Activated T-cell treated with anti-CD3 and anti-CD28 coated beads, Interleukin-2, amount 50 U/mL, for 72 hours (primary cell): ENCODE data around the gene FZD7. TPM values are rescaled to one million over a fixed set of nuclear protein-coding genes. Genes with fewer than 3 reads are reported as not detected.
A peak's percentile ranks its signal among the peaks of the same experiment; 100 is the strongest.

Source experiments
- ATAC-seq, 2 donors: fragments of 150-1000 bp; cut with Tn5 transposase; replicated peaks in 1 of 2; 2 replicates each; pipeline ENCODE4 v1.10.0; 2021; ENCODE audit warnings: moderate library complexity in 2 of 2, mild to moderate bottlenecking in 1 of 2
- DNase-seq, 2 donors: peaks; one replicate each; pipeline ENCODE4 v3.0.0; 2021 to 2022; ENCODE audit warnings: mixed read lengths in 1 of 2
- H3K27ac Mint-ChIP-seq: one replicate; pipeline ENCODE4 v1.8.0; 2022; ENCODE audit warnings: mild to moderate bottlenecking, moderate library complexity, mixed read lengths
- H3K27me3 Mint-ChIP-seq: one replicate; pipeline ENCODE4 v1.8.0; 2022; ENCODE audit warnings: low read depth, mixed read lengths
- H3K36me3 Mint-ChIP-seq, 2 donors: one replicate each; pipeline ENCODE4 v1.8.0; 2022; ENCODE audit warnings: mixed read lengths in 2 of 2, mild to moderate bottlenecking in 1 of 2; ENCODE audit not compliant: insufficient read depth in 2 of 2
- H3K4me1 Mint-ChIP-seq: one replicate; pipeline ENCODE4 v1.8.0; 2022; ENCODE audit warnings: low read depth, mixed read lengths
- H3K4me3 Mint-ChIP-seq, 2 donors: one replicate each; pipeline ENCODE4 v1.8.0; 2022; ENCODE audit warnings: mild to moderate bottlenecking in 2 of 2, mixed read lengths in 2 of 2, moderate library complexity in 2 of 2
- H3K9me3 Mint-ChIP-seq, 2 donors: one replicate each; pipeline ENCODE4 v1.8.0; 2022; ENCODE audit warnings: mixed read lengths in 2 of 2
- total RNA-seq, 2 donors: library from RNA; stranded (reverse); gene quantifications; one replicate each; pipeline ENCODE4 v1.2.3, GENCODE V29; 2022

FZD7 gene
- total RNA-seq, 2 donors from 2014 or later: 1.1 to 1.4 TPM

DNA sequence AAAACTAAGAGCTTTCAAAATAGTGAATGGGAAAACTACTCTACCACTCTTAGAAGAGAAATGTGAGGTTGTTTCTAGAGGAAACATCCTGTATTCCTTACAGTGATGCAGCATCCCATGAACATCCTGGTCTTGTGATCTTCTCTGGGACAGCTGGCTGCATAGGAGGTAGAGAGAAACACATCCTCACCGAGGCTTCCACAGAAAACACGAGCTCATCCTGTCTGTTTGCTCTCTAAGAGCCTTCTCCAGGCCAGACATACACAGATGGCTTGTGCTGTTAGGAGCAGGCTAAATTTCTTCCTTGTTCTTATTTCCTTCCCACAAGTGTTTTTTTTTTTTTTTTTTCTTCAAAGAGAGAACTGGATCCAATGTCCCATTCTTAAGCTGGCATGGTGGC, 14.7 kb upstream of the FZD7 start:
- no peak overlapping the region for H3K4me3 Mint-ChIP-seq
- DNase-seq: no peak
- H3K27me3 Mint-ChIP-seq: no peaks in the 10 kb centered on the region
- no peaks in the 10 kb centered on the region for H3K4me1 Mint-ChIP-seq
- H3K9me3 Mint-ChIP-seq: no peaks in the 10 kb centered on the region
- ATAC-seq: no peak
- H3K36me3 Mint-ChIP-seq: no peaks in the 10 kb centered on the region
- H3K27ac Mint-ChIP-seq: no peak overlapping the region

DNA sequence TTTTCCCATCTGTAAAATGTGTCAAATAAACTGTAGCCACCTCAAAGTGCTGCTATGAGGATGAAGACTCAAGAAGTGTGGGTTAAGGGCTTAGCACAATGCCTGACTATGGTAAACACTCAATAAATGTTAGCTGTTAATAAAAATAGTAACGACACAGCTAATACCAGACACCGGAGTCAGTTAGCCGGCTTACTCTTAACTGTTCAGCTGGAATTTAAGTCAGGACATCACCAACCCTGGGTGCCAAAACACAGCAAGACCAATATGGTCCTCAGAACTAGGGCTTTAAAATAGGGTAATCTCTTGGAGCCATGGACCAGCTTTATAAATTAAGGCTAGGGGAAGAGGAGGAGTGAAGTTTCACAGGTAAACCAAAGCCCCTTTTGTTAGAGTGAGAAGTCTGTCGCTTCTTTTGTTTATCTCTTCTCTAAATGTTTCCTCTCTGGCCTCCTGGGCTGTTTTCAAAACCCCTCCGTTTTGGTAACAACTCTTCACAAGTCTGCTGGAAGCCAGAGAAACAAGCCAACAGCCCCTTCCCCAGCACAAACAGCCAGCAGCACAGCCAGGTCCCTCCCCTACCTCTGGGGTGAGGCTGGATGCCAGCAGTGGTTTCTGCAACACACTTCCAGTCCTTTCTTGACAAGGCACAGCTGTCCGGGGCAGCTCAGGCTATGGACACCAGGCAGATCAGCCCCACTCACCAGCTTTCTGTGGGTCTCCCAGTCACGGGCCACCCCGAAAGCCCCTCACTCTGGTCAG, 13.8 kb upstream of the FZD7 start:
- no peaks in the 10 kb centered on the region for H3K4me1 Mint-ChIP-seq
- H3K27ac Mint-ChIP-seq: no peak overlapping the region
- DNase-seq (no peak), ATAC-seq (no peak)
- H3K4me3 Mint-ChIP-seq: no peak overlapping the region
- no peaks in the 10 kb centered on the region for H3K27me3 Mint-ChIP-seq
- H3K9me3 Mint-ChIP-seq: no peaks in the 10 kb centered on the region
- H3K36me3 Mint-ChIP-seq: no peaks in the 10 kb centered on the region

DNA sequence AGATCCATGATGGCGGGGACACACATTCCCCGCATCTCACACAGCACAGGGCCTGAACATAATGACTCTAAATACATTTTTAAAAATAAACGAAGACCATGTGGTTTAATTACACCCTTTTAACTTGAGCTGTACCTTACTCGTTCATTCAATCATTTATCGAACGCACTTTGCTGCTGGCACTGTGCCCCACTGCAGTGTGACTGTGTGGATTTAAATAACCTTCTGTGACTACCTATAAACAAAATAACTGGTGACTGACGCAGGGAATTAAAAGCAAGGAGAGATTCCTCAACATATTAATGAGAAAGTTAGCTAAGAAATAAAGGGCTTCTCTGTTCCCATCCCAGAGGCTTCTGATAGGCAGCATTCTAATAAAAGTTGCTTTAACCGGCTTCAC, 10.9 kb upstream of the FZD7 start:
- ATAC-seq (no peak), DNase-seq (no peak)
- H3K27me3 Mint-ChIP-seq: peaks cover 16% of the 10 kb centered on the region
- no peaks in the 10 kb centered on the region for H3K4me1 Mint-ChIP-seq
- H3K9me3 Mint-ChIP-seq: no peaks in the 10 kb centered on the region
- no peak overlapping the region for H3K27ac Mint-ChIP-seq
- H3K36me3 Mint-ChIP-seq: no peaks in the 10 kb centered on the region
- H3K4me3 Mint-ChIP-seq: no peak overlapping the region

DNA sequence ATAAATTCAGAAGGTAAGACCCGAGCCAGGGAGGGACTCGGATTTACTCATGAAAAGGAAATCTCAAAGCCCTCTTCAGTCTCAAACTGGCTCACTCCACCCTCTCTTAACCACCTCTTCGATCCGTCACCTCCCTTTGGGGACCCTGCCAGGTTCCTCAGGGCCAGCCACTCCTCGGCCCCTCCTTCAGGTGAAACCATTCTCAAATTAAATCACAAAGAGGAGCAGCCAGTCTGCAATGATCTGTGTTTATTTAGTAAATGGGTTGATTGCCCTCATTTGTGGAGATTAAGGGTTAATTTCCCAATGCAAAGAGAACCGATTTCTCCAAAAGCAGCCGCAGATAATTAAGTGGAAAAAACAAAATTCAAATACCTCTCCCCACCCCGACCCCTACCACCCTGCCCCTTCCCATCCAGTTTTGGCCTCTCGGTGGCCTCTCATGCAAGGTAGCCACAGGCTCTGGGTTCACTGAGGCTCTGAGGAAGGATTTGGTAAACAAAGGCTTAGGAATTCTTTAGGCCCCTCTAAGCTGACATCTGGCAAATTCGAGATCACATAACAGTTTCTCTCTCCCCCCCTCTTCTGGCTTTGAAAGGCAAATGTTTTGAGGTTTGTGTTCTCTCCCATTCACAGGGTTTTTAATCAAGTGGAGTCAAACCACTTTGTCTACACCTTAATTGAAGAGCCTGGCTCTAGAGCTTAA, 10.3 kb upstream of the FZD7 start:
- no peak overlapping the region for H3K27ac Mint-ChIP-seq
- peaks cover 16% of the 10 kb centered on the region for H3K27me3 Mint-ChIP-seq
- DNase-seq: no peak

DNA sequence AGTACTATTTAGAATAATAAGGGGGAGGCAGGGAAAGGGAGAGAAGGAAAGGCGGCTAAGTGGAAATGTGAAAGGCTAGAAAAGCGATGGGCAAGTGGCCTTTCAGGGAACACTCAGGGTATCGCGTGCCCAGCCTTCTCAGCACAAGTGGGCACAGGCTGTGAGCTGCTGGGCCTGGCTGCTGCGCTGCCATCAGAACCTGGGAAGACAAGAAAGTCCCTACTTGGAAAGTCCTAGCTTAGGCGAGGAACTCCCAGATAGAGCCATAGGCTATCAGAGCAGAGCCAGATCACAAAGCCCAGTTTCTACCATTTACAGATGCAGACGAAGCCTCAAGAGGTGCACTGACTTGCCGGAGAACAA, 9.8 kb upstream of the FZD7 start:
- Mint-ChIP-seq H3K27me3 (peaks cover 16% of the 10 kb centered on the region), H3K9me3 (no peaks in the 10 kb centered on the region), H3K36me3 (no peaks in the 10 kb centered on the region), H3K27ac (no peak overlapping the region), H3K4me3 (no peak overlapping the region), H3K4me1 (no peaks in the 10 kb centered on the region)
- ATAC-seq (no peak), DNase-seq (no peak)

More for the DNA sequence above, 10.3 kb upstream of the FZD7 start:
- no peaks in the 10 kb centered on the region for H3K4me1 Mint-ChIP-seq
- ATAC-seq: no peak
- no peaks in the 10 kb centered on the region for H3K9me3 Mint-ChIP-seq
- no peak overlapping the region for H3K4me3 Mint-ChIP-seq
- no peaks in the 10 kb centered on the region for H3K36me3 Mint-ChIP-seq

DNA sequence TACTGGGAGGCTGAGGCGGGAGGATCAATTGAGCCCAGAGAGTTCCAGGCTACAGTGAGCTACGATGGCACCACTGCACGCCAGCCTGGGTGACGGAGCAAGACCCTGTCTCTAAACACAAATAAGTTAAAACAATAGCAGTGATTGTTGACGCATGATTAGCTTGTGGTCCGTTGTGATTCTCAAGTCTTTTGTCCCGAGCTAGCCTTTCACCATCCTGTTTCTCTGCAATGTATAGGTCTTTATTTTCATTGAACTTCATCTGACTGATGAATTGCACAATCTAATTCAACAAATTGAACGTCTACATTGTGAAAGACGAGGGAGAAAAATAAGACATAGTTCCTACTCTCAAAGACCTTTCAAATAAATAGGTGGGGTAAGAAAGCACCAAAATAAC, 8.8 kb upstream of the FZD7 start:
- ATAC-seq (no peak), DNase-seq (no peak)
- no peaks in the 10 kb centered on the region for H3K36me3 Mint-ChIP-seq
- H3K27ac Mint-ChIP-seq: no peak overlapping the region
- H3K27me3 Mint-ChIP-seq: peaks cover 16% of the 10 kb centered on the region
- no peak overlapping the region for H3K4me3 Mint-ChIP-seq
- no peaks in the 10 kb centered on the region for H3K4me1 Mint-ChIP-seq
- no peaks in the 10 kb centered on the region for H3K9me3 Mint-ChIP-seq

DNA sequence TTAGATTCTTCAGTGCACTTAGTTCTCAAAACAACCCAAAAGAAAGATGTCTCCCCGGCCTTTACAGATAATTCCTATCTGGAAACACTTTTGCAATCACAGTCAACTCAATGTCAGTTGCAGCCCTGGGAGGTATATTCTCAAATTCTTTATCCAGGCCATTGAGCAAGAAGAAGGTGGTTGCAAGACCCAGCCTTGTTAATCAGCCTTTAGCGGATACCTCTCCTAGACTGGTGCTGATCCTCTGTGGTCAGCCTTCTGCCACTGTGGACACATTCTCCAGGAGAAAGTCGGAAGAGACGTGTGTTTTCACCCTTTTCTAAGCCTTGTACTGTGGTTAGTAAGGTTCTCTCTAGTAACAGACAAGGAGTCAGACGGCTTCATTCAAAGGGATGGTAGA, 7.8 kb upstream of the FZD7 start:
- Mint-ChIP-seq H3K27ac (no peak overlapping the region), H3K4me3 (no peak overlapping the region), H3K27me3 (peaks cover 16% of the 10 kb centered on the region), H3K36me3 (no peaks in the 10 kb centered on the region), H3K4me1 (no peaks in the 10 kb centered on the region), H3K9me3 (no peaks in the 10 kb centered on the region)
- ATAC-seq (no peak), DNase-seq (no peak)

DNA sequence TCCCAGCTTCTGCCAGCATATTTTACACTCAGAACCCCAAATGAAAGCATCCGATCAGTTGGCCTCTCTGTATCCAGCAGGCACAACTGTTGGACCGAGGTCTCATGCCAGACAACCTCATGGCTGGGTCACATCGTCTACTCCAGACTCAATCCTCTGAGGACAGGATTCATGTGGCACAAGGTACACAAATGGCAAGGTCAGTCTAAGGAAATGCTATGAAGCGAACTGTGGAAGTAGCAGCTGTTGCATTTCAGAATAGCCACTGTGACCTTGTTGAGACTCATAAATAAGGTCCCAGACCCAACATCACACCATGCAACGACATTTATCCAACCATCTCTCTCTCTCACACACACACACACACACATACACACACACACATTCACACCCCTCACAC, 7.1 kb upstream of the FZD7 start:
- DNase-seq (no peak), ATAC-seq (no peak)
- Mint-ChIP-seq H3K36me3 (no peaks in the 10 kb centered on the region), H3K27me3 (peaks cover 19% of the 10 kb centered on the region), H3K27ac (no peak overlapping the region), H3K4me3 (no peak overlapping the region), H3K4me1 (no peaks in the 10 kb centered on the region), H3K9me3 (no peaks in the 10 kb centered on the region)

DNA sequence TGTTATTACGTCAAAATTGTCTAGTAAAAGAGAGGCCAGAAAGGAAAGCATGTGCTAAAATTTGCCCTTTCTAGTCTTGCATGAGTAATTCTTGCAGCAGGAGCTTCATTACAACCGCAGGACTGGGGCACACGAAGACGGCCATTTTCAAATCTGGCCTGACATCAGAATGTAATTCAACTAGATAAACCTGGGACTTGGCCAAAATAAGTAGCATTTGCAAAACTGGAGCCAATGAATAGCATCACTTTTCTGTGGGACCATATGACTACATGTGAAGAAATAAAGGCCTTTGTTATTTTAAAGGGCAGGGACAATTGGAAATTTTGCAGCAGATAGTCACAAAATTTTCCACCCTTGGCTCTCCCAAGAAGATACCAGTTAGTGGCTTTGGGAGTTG, 3.0 kb upstream of the FZD7 start:
- H3K27me3 Mint-ChIP-seq: peaks cover 28% of the 10 kb centered on the region
- H3K4me3 Mint-ChIP-seq: no peak overlapping the region
- H3K27ac Mint-ChIP-seq: no peak overlapping the region
- ATAC-seq (no peak), DNase-seq (no peak)
- H3K9me3 Mint-ChIP-seq: no peaks in the 10 kb centered on the region
- H3K4me1 Mint-ChIP-seq: peaks cover 11% of the 10 kb centered on the region
- no peaks in the 10 kb centered on the region for H3K36me3 Mint-ChIP-seq

DNA sequence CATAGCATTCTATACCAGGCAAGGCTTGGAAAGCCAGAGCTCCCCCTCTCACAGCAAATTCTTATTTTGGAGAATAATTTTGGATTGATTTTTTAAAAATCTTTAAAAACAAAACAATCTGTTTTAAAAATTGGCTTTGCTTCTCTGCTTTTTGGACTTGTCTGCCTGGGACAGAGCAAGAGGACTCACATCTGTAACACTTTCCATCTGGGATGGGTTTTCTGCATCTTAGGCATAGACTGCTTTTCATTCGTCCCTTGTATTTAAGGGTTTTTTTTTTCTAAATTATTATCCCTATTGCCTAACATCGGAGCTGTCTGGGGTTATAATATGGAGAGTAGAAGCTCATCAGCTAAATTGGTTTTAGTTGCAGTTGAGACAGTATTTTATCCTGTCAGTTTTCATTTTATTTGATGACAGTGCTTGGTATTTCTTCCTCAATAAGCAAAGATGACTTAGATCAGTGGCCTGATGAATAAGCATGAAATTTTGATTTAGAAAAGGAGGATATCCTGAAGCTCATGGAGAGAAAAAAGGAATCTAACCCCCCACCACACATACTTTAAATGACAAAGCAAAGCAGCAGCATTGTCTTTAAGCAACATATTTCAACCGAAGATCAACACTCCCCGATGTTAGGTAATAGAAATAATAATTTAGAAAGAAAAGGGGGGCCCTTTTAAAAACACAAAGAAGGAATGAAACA, 2.3 kb upstream of the FZD7 start:
- Mint-ChIP-seq H3K27me3 (peaks cover 21% of the 10 kb centered on the region), H3K4me3 (peak overlapping the region; percentile 32 to 97), H3K4me1 (peaks cover 11% of the 10 kb centered on the region), H3K9me3 (no peaks in the 10 kb centered on the region), H3K36me3 (no peaks in the 10 kb centered on the region), H3K27ac (no peak overlapping the region)
- DNase-seq (no peak), ATAC-seq (no peak)

DNA sequence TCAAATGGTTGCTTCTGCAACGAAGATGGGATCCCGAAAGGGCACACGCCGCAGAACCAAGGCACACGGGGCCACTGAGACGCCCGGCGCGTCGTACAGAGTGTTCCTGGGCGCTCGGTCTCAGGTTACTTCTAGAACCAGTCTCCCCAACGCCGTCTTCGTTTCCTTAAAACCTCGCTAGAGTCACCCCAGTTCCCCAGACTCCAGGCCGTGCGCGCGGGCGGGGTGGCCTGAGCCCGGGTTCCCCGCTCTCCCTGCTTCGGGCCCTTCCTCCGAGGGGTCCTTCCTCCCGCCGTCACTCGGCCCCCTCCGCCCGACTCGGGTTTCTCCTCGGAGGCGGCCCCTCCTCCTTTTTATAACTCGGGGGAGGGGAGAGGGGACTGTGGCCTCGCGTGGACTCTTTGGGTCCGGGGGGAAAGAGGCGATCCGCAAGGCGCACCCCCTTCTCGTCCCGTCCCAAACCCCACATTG, 774 bp upstream of the FZD7 start:
- no peak overlapping the region for H3K27ac Mint-ChIP-seq
- DNase-seq: peak; percentile 56 to 57
- H3K36me3 Mint-ChIP-seq: no peaks in the 10 kb centered on the region
- peaks cover 15% of the 10 kb centered on the region for H3K27me3 Mint-ChIP-seq
- H3K9me3 Mint-ChIP-seq: no peaks in the 10 kb centered on the region
- H3K4me3 Mint-ChIP-seq: peak overlapping the region; percentile 88 to 97
- peak; percentile 24 to 27 for ATAC-seq
- peaks cover 11% of the 10 kb centered on the region for H3K4me1 Mint-ChIP-seq

DNA sequence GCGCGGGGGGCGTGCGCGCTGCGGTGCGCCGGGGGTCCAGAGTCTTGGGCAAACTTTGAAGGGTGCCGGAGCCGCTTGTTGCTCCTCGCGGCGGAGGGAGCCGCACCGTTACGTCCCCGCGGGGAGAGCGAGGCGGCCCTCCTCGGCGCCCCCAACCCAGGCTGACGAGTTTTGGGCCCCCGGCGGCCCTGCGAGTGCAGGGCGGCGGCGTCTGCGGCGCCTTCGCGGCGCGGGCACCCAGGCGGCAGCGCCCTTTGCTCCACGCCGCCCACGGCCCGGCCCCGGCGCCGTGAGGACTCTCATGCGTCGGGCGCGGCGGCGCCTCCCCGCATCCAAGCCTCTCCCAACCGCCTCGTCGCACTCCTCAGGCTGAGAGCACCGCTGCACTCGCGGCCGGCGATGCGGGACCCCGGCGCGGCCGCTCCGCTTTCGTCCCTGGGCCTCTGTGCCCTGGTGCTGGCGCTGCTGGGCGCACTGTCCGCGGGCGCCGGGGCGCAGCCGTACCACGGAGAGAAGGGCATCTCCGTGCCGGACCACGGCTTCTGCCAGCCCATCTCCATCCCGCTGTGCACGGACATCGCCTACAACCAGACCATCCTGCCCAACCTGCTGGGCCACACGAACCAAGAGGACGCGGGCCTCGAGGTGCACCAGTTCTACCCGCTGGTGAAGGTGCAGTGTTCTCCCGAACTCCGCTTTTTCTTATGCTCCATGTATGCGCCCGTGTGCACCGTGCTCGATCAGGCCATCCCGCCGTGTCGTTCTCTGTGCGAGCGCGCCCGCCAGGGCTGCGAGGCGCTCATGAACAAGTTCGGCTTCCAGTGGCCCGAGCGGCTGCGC, 814 bp downstream of the FZD7 start:
- Mint-ChIP-seq H3K4me3 (peak overlapping the region in 1 of 2 donors; percentile 88), H3K27ac (no peak overlapping the region), H3K9me3 (no peaks in the 10 kb centered on the region), H3K4me1 (peaks cover 11% of the 10 kb centered on the region), H3K27me3 (peaks cover 25% of the 10 kb centered on the region), H3K36me3 (no peaks in the 10 kb centered on the region)
- DNase-seq: peak; percentile 29 to 42
- ATAC-seq: peak; percentile 14 to 19
